Measurements from ENCODE around the gene MEPE.

Gene MEPE

DNA sequence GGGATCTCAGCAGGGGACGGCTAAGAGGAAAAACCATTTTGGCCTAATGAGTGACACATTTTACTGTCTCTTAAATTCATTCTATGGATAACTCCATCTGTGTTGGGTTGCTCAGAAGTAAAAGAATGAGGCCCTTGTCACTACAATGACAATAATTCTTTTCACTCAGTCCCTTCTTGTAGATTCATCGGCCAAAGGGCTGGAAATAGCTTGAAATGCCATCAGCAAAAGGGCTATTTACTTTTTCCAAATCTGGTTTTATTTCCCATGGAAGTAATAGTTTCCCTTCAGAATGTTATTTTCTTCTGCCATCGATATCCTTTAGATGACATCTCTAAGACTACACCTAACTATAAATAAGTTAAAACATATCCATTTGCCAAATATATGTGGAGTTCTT lies 7.4 kb downstream of the MEPE start:
- H3K27ac ChIP-seq = no peak overlapping the region
- TF ChIP-seq, protein P1, sequence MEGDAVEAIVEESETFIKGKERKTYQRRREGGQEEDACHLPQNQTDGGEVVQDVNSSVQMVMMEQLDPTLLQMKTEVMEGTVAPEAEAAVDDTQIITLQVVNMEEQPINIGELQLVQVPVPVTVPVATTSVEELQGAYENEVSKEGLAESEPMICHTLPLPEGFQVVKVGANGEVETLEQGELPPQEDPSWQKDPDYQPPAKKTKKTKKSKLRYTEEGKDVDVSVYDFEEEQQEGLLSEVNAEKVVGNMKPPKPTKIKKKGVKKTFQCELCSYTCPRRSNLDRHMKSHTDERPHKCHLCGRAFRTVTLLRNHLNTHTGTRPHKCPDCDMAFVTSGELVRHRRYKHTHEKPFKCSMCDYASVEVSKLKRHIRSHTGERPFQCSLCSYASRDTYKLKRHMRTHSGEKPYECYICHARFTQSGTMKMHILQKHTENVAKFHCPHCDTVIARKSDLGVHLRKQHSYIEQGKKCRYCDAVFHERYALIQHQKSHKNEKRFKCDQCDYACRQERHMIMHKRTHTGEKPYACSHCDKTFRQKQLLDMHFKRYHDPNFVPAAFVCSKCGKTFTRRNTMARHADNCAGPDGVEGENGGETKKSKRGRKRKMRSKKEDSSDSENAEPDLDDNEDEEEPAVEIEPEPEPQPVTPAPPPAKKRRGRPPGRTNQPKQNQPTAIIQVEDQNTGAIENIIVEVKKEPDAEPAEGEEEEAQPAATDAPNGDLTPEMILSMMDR (conservative IDR thresholded peaks at IDR 0.05) = no peak

DNA sequence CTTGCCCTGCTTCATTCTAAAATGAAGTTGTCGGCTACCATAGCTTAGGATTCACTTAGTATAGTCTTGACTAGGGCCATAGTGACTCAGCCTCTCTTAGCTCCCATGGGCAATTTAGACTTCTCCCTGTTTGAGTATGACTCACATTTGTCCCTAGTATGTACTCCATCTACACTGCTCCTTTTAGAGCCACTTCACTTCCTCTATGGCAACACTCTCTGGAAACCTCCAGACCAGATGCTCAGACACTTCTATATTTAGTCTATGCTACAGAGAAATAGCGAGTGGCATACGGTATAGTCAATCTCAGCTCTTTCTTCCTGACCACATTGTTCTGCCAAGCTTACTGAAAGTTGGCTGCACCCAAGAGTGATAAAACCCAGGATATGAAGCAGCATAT lies 11.2 kb downstream of the MEPE start:
- TF ChIP-seq, protein P1 (conservative IDR thresholded peaks at IDR 0.05) = no peak
- no peak overlapping the region for H3K27ac ChIP-seq

DNA sequence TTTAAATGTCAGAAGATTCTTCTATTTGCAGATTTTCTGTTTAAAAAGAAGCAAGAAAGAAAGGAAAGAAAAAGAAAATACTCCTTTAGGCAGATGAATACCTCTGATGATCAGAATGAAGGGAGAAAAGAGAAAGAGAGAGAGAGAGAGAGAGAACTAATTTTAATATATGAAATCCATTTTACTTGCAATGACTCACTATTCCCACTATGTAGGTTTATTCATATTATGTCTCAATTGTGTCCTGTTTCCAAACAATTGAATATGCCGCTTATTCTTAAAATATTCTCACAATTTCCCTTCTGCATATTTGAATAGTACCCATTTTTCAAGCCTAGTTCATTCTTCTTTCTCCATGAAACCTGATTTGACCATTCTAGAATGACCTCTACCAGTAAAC lies 11.7 kb downstream of the MEPE start:
- TF ChIP-seq, protein P1 (conservative IDR thresholded peaks at IDR 0.05) = no peak
- H3K27ac ChIP-seq = no peak overlapping the region

DNA sequence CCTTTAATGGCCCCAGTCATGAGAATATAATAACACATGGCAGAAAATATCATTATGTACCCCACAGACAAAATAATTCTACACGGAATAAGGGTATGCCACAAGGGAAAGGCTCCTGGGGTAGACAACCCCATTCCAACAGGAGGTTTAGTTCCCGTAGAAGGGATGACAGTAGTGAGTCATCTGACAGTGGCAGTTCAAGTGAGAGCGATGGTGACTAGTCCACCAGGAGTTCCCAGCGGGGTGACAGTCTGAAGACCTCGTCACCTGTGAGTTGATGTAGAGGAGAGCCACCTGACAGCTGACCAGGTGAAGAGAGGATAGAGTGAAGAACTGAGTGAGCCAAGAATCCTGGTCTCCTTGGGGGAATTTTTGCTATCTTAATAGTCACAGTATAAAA lies 13.5 kb downstream of the MEPE start:
- H3K27ac ChIP-seq = no peak overlapping the region
- TF ChIP-seq, protein P1 (conservative IDR thresholded peaks at IDR 0.05) = no peak

DNA sequence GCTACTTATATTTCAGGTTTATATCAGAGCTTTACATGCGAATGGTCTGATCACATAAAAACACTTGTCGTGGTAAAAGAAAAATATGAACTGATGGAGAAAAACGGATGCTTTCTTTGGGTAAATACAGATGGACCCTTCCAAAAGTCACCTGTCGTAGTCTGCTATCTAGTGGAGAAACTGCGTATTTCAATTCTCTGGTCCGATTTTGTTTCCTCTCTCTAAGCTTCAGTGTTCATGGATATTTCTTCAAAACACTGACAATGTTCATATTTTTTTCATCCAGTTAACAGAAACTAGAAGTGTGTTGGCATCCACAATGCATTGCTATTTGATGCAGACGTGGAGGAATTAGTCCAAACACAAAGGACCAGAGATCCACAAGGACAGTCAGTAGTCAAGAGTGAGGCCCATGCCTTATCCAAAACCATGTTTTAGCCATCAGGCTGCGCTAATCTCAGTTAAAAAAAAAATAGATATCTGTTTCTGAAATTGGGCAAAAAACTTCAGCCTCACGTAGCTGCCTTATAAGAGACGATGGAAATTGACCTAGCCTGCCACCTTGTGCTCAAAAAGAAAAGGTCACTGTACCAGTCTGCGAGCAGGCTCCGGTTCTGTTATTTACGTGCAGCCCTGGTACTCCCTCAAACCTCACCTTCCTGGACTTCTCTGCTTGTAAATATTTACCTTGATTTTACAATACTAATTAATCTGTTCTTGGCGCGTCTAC lies 16.0 kb downstream of the MEPE start:
- peak overlapping the region; percentile 69 for H3K27ac ChIP-seq
- TF ChIP-seq, protein P1 (conservative IDR thresholded peaks at IDR 0.05) = peak; percentile 89

DNA sequence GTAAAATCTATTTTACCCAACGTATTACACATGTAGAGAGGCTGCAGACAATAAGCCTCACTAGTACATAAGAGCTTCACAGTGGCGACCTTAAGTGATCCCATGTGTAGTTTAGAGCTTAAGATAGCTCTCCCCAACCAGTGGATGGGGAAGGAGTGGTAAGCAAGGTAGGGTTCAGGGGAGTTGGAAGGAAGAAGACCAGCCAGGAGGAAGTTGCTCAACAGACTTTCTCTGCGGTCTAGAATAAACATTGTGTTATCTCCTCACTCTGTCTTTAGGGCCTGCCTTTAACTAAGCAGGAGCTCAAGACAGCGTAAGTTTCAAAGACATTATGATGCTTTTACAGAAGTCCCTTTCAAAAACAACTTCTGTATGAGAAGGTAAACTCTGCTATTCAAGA lies 16.8 kb downstream of the MEPE start:
- TF ChIP-seq, protein P1 (conservative IDR thresholded peaks at IDR 0.05) = no peak
- H3K27ac ChIP-seq = peak overlapping the region; percentile 69

DNA sequence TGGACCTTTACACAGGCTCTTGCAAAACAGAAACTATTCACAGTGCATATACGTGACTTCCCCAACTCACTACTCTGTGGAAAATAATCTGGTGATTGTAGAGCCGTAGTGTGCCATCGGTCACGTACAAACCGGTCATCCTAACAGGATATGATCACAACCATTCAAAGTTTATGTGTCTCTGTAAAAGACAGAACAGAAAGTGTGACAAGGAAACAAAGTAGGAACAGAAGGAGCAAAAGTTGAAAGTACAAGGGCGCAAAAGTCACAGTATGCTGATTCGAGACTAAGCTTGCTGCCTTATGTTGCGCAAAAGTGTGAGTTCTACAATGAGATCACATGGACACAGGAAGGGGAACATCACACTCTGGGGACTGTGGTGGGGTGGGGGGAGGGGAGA lies 18.6 kb downstream of the MEPE start:
- TF ChIP-seq, protein P1 (conservative IDR thresholded peaks at IDR 0.05) = no peak
- peak overlapping the region; percentile 69; the same call in 1 of the 2 replicates for H3K27ac ChIP-seq

All from VCaP (cell line).